GM12878 (cell line): ENCODE data around the gene TCL1B. TPM values are rescaled to one million over a fixed set of nuclear protein-coding genes. Genes with fewer than 3 reads are reported as not detected.

ENCODE experiments used
- ATAC-seq: fragments of 200-7000 bp; cut with Tn5 transposase; 3 replicates; pipeline ENCODE4 v1.9.1; 2020; ENCODE audit warnings: mild to moderate bottlenecking, moderate library complexity
- Bru-seq: library from RNA; stranded (reverse); fragments of 400-500 nt; gene quantifications from one replicate; lab custom pipeline; 2021; lab: Mats Ljungman, UMichigan
- BruChase-seq, 2 experiments: library from RNA; stranded (reverse); fragments of 400-500 nt; gene quantifications; one replicate each; lab custom pipeline; 2021; lab: Mats Ljungman, UMichigan
- BruUV-seq: library from RNA; stranded (reverse); fragments of 400-500 nt; replicated peaks from 2 replicates; lab custom pipeline; 2021; lab: Mats Ljungman, UMichigan
- CTCF ChIA-PET: fragments of 300-600 bp; sonication (Branson Sonifier 250); formaldehyde crosslinking; extraction: SDS; loops from one replicate; lab custom pipeline; 2021; ENCODE audit warnings: inconsistent platforms; lab: Yijun Ruan, JAX
- POLR2A ChIA-PET: fragments of 350-600 bp; formaldehyde crosslinking; extraction: SDS; loops from one replicate; lab custom pipeline; 2021; ENCODE audit warnings: inconsistent platforms; lab: Charles Lee
- RAD21 ChIA-PET: fragments of 300-600 bp; sonication (Branson Sonifier 250); formaldehyde crosslinking; loops from one replicate; lab custom pipeline; 2023; ENCODE audit warnings: antibody characterized with exemption; ENCODE audit not compliant: unreplicated experiment; lab: Charles Lee
- SMC1A ChIA-PET: fragments of 300-600 bp; sonication (Branson Sonifier 250); formaldehyde crosslinking; loops from one replicate; lab custom pipeline; 2023; ENCODE audit not compliant: unreplicated experiment, uncharacterized antibody; lab: Charles Lee
- DNase-seq: peaks from one replicate; pipeline ENCODE4 v3.0.0-alpha.2; 2011; ENCODE audit warnings: low read depth, low spot score
- FAIRE-seq: peaks from 3 replicates; lab custom pipeline; 2011; peaks lifted over from hg19 to GRCh38; lab: Jason Lieb, UNC
- H2AFZ ChIP-seq: 2 replicates; pipeline ENCODE4 v1.6.0; 2011; ENCODE audit warnings: low read depth, low read length, control low read depth; ENCODE audit not compliant: control insufficient read depth
- H3K27ac ChIP-seq: 2 replicates; pipeline ENCODE4 v1.5.1; 2011; ENCODE audit warnings: control low read depth; ENCODE audit not compliant: control insufficient read depth, insufficient read depth
- H3K27me3 ChIP-seq, 2 experiments: replicated peaks in 1 of 2; 2 replicates each; pipeline versions ENCODE4 v1.6.0 to v1.6.1; 2011; ENCODE audit warnings: low read length in 1 of 2; ENCODE audit not compliant: control insufficient read depth in 2 of 2, insufficient read depth in 2 of 2
- H3K36me3 ChIP-seq, 2 experiments: 2 replicates each; pipeline ENCODE4 v1.5.1; 2011; ENCODE audit warnings: low read length in 1 of 2; ENCODE audit not compliant: control insufficient read depth in 2 of 2, insufficient read depth in 2 of 2
- H3K4me1 ChIP-seq: 2 replicates; pipeline ENCODE4 v1.6.1; 2011; ENCODE audit warnings: mild to moderate bottlenecking, low read length, moderate library complexity, mixed read lengths; ENCODE audit not compliant: control insufficient read depth, insufficient read depth
- H3K4me2 ChIP-seq: 2 replicates; pipeline ENCODE4 v1.6.0; 2011; ENCODE audit warnings: control low read depth; ENCODE audit not compliant: control insufficient read depth, insufficient read depth
- H3K4me3 ChIP-seq: fragments of 200-600 bp; sonication (generic); 2 replicates; pipeline ENCODE4 v1.5.1; 2016
- H3K79me2 ChIP-seq: 2 replicates; pipeline ENCODE4 v1.6.0; 2011; ENCODE audit warnings: low read length; ENCODE audit not compliant: control insufficient read depth, insufficient read depth
- H3K9ac ChIP-seq: 2 replicates; pipeline ENCODE4 v1.8.0; 2011; ENCODE audit warnings: low read length, control low read depth, mixed read lengths; ENCODE audit not compliant: control insufficient read depth, insufficient read depth
- H3K9me3 ChIP-seq: replicated peaks from 3 replicates; pipeline ENCODE4 v1.5.1; 2011; ENCODE audit warnings: mild to moderate bottlenecking, low read length; ENCODE audit not compliant: control insufficient read depth, insufficient read depth
- H4K20me1 ChIP-seq: 2 replicates; pipeline ENCODE4 v1.6.0; 2011; ENCODE audit not compliant: control insufficient read depth, insufficient read depth
- CBFB ChIP-seq: IDR thresholded peaks from 2 replicates; pipeline ENCODE4 v1.6.1; 2016; ENCODE audit warnings: antibody characterized with exemption, low read depth
- LARP7 ChIP-seq: fragments of 450-650 bp; IDR thresholded peaks from 2 replicates; pipeline ENCODE4 v1.6.1; 2017; ENCODE audit warnings: mild to moderate bottlenecking
- MAX ChIP-seq: IDR thresholded peaks from 2 replicates; pipeline ENCODE4 v1.6.1; 2012; ENCODE audit warnings: low read depth, low read length, improper control_type of control experiment
- PML ChIP-seq: IDR thresholded peaks from 2 replicates; pipeline ENCODE4 v1.6.1; 2012; ENCODE audit warnings: low read length, inconsistent platforms
- SIX5 ChIP-seq: IDR thresholded peaks from 2 replicates; pipeline ENCODE4 v1.6.1; 2011; ENCODE audit warnings: mild to moderate bottlenecking, low read depth, low read length, moderate library complexity; ENCODE audit not compliant: severe bottlenecking
- STAT1 ChIP-seq: fragments of 450-650 bp; conservative IDR thresholded peaks from 2 replicates; pipeline ENCODE4 v1.6.1; 2014; ENCODE audit warnings: antibody characterized with exemption, mild to moderate bottlenecking
- TCF3 ChIP-seq: IDR thresholded peaks from 2 replicates; pipeline ENCODE4 v1.6.1; 2012; ENCODE audit warnings: low read depth, mild to moderate bottlenecking, low read length, borderline replicate concordance; ENCODE audit not compliant: insufficient read depth
- TCF7 ChIP-seq: IDR thresholded peaks from 2 replicates; pipeline ENCODE4 v1.6.1; 2014; ENCODE audit warnings: antibody characterized with exemption, borderline replicate concordance
- YBX1 ChIP-seq: fragments of 450-650 bp; IDR thresholded peaks from 2 replicates; pipeline ENCODE4 v1.6.1; 2016; ENCODE audit warnings: antibody characterized with exemption
- ZNF207 ChIP-seq: fragments of 450-650 bp; IDR thresholded peaks from 2 replicates; pipeline ENCODE4 v1.6.1; 2014; ENCODE audit warnings: antibody characterized with exemption, mild to moderate bottlenecking, borderline replicate concordance
- WGBS: methylation state at CpG from one replicate; pipeline ENCODE4 v1.1.6; 2016; ENCODE audit warnings: low lambda C conversion rate; ENCODE audit not compliant: insufficient replicate concordance, insufficient coverage; ENCODE audit errors: missing lambda C conversion rate; 5-methylcytosine and 5-hydroxymethylcytosine counted together
- in situ Hi-C: fragments of 300-500 bp; cut with MboI; formaldehyde crosslinking; loops from 9 replicates; pipeline ENCODE4 v1.14.3; 2018; ENCODE audit warnings: mixed read lengths
- intact Hi-C: fragments of 100-400 bp; cut with micrococcal nuclease; formaldehyde crosslinking; loops from one replicate; pipeline ENCODE4 v1.14.2; 2022; ENCODE audit not compliant: unreplicated experiment
- long read RNA-seq, 2 experiments: library from polyadenylated mRNA; unstranded; transcript quantifications; one replicate each; pipeline ENCODE4 v2.0.0, GENCODE V29; 2019 to 2020
- polyA minus RNA-seq, 3 experiments: library from RNA; depleted of rRNA, polyadenylated mRNA; stranded (reverse); fragments of >200 nt; gene quantifications; 2 replicates each; pipeline ENCODE4 v1.2.3, GENCODE V29; 2011
- polyA plus RNA-seq, 11 experiments: library from polyadenylated mRNA; depleted of rRNA in 4 of 11; unstranded in 6 of 11; stranded (reverse) in 5 of 11; fragments of >200 nt; fragmentation: Nextera tagmentation in 4 of 11; fragmentation: Illumina TruSeq in 1 of 11; extraction: Ambion mirVana in 4 of 11; extraction: Trizol in 1 of 11; gene quantifications; 1 replicate in 1 of 11; 2 replicates in 10 of 11; pipeline versions ENCODE4 v1.2.1 to v1.2.3, GENCODE V29; 2011 to 2016; ENCODE audit warnings: inconsistent platforms in 2 of 11, missing spikeins in 2 of 11, low read depth in 1 of 11
- total RNA-seq, 4 experiments: library from RNA; depleted of rRNA in 3 of 4; stranded (reverse); fragments of >200 nt in 3 of 4; fragmentation: Illumina TruSeq in 1 of 4; extraction: Trizol in 1 of 4; gene quantifications; 2 replicates each; pipeline versions ENCODE4 v1.2.1 to v1.2.3, GENCODE V29; 2013 to 2021
- TF ChIP-seq, protein P1 (sequence below): IDR thresholded peaks from 2 replicates; pipeline ENCODE4 v1.6.1; 2011; ENCODE audit warnings: low read depth, low read length, improper control_type of control experiment, borderline replicate concordance

TCL1B gene, protein sequence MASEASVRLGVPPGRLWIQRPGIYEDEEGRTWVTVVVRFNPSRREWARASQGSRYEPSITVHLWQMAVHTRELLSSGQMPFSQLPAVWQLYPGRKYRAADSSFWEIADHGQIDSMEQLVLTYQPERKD
- not detected in 2 replicates for total RNA-seq (2013; cell fraction: nucleolus; rRNA removed)
- total RNA-seq (2014; rRNA removed) (0.11 TPM in 2 replicates), total RNA-seq (2014; rRNA removed; fragmentation: Illumina TruSeq; extraction: Trizol) (not detected in 2 replicates), total RNA-seq (2021) (not detected in 2 replicates), polyA plus RNA-seq (2011; rRNA removed) (not detected in 2 replicates), polyA plus RNA-seq (2014; fragmentation: Illumina TruSeq; extraction: Trizol) (0.10 TPM in 1 of 2 replicates, not detected in the other), polyA plus RNA-seq (2014; fragmentation: Nextera tagmentation; extraction: Ambion mirVana) (under 1 TPM; 0.15 to 0.18 TPM), polyA plus RNA-seq (2014; rRNA removed) (not detected in 2 replicates), polyA plus RNA-seq (2016; fragmentation: Nextera tagmentation; extraction: Ambion mirVana) (not detected), polyA minus RNA-seq (2011; rRNA and poly(A)+ RNA removed) (not detected in 2 replicates), Bru-seq, nascent RNA (not detected), BruChase-seq, experiment 1, labeled RNA remaining after a 6-hour chase (not detected), BruChase-seq, experiment 2, labeled RNA remaining after a 2-hour chase (not detected)
- 0.64 TPM for polyA plus RNA-seq (2011; ENCODE audit: low read depth)
- polyA plus RNA-seq (2011; cell fraction: cytosol; rRNA removed), result not detected in 2 replicates
- polyA plus RNA-seq (2011; cell fraction: nucleus; rRNA removed), result not detected in 2 replicates
- polyA plus RNA-seq (2012), result 0.88 and 0.91 TPM in 2 replicates
- polyA minus RNA-seq (2011; cell fraction: cytosol; rRNA and poly(A)+ RNA removed), result not detected in 2 replicates
- not detected in 2 replicates for polyA minus RNA-seq (2011; cell fraction: nucleus; rRNA and poly(A)+ RNA removed)
- long read RNA-seq, experiment 1, result 0 reads
- long read RNA-seq, experiment 2, result 0 reads

GRCh38 chr14:95685978-95686922 is at the start of gene TCL1B:
TSS of gene TCL1B (plus strand) at chr14:95686426. CDS start at chr14:95686468, 42 bp downstream.
- DNase-seq (no peak), FAIRE-seq (no peak), ATAC-seq (no peak)
- ChIA-PET CTCF (interaction anchor here (0.7 to 8.6 kb wide), 13 partner anchors 10 to 127 kb away, joined by 3 to 145 read pairs (median 5); no protein-coding TSS in a partner anchor), RAD21 (interaction anchor here (0.6 to 1.9 kb wide), 6 partner anchors 16 to 308 kb away, joined by 3 to 5 read pairs (median 3); partner anchors contain the start of gene TCL1A), SMC1A (interaction anchor here (1.0 to 8.3 kb wide), 3 partner anchors 29 to 125 kb away, joined by 3 to 68 read pairs (median 5); no protein-coding TSS in a partner anchor), POLR2A (no interaction called here)
- TF ChIP-seq, protein P1, sequence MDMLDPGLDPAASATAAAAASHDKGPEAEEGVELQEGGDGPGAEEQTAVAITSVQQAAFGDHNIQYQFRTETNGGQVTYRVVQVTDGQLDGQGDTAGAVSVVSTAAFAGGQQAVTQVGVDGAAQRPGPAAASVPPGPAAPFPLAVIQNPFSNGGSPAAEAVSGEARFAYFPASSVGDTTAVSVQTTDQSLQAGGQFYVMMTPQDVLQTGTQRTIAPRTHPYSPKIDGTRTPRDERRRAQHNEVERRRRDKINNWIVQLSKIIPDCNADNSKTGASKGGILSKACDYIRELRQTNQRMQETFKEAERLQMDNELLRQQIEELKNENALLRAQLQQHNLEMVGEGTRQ, result no peak
- no peak for TF ChIP-seq MAX
- no peak for TF ChIP-seq TCF7
- no peak for TF ChIP-seq TCF3
- no peak for TF ChIP-seq PML
- TF ChIP-seq SIX5, result no peak
- TF ChIP-seq YBX1, result no peak
- TF ChIP-seq CBFB, result no peak
- TF ChIP-seq LARP7, result no peak
- no peak for TF ChIP-seq STAT1
- TF ChIP-seq ZNF207, result no peak
- whole genome bisulfite sequencing, result 90% methylated on average over 28 of the region's 38 CpGs
- BruUV-seq, result no TSS peak
- in situ Hi-C loops (loop anchor here (10.0 kb wide), 2 partner anchors 121 to 309 kb away; no protein-coding TSS in a partner anchor), intact Hi-C loops (loop anchor here (2.0 kb wide), 1 partner anchor 309 kb away; no protein-coding TSS in a partner anchor)
- no peaks in the 10 kb centered on the region; a peak in 1 of 4 replicates for H3K27me3 ChIP-seq
- H3K9ac ChIP-seq, result no peak within 1 kb of the TSS
- H3K4me3 ChIP-seq, result no peak within 1 kb of the TSS
- H3K9me3 ChIP-seq, result no peaks in the 10 kb centered on the region
- H2AFZ ChIP-seq, result no peak within 1 kb of the TSS
- no peaks in the 10 kb centered on the region for H3K4me1 ChIP-seq
- H3K79me2 ChIP-seq, result no peaks in the 10 kb centered on the region
- no peaks in the 10 kb centered on the region for H4K20me1 ChIP-seq
- H3K4me2 ChIP-seq, result no peak within 1 kb of the TSS
- no peak within 1 kb of the TSS for H3K27ac ChIP-seq
- no peaks in the 10 kb centered on the region for H3K36me3 ChIP-seq
